A549 (cell line): ENCODE data around the gene C20orf141. TPM values are rescaled to one million over a fixed set of nuclear protein-coding genes. Genes with fewer than 3 reads are reported as not detected.

Experiments
- ATAC-seq, 2 experiments: fragments of 200-7000 bp in 1 of 2; fragments of >200 bp in 1 of 2; cut with Nextera tagmentation in 1 of 2; cut with Tn5 transposase in 1 of 2; 3 replicates each; pipeline versions ENCODE4 v1.8.0 to v1.9.1; 2018 to 2020; ENCODE audit warnings: mild to moderate bottlenecking in 1 of 2, moderate library complexity in 1 of 2
- CTCF ChIA-PET: fragments of 300-600 bp; sonication (Branson Sonifier 250); formaldehyde crosslinking; extraction: SDS; loops from one replicate; lab custom pipeline; 2021; ENCODE audit warnings: antibody characterized with exemption, inconsistent platforms; lab: Yijun Ruan, JAX
- POLR2A ChIA-PET: fragments of 350-600 bp; formaldehyde crosslinking; extraction: SDS; loops from one replicate; lab custom pipeline; 2021; ENCODE audit warnings: antibody characterized with exemption, inconsistent platforms; lab: Yijun Ruan, JAX
- DNase-seq, 2 experiments: peaks; one replicate each; pipeline versions ENCODE4 v3.0.0 to v3.0.0-alpha.2; 2011 to 2016; ENCODE audit warnings: low read depth in 1 of 2, low spot score in 1 of 2
- FAIRE-seq: peaks from 2 replicates; lab custom pipeline; 2011; peaks lifted over from hg19 to GRCh38; lab: Jason Lieb, UNC
- H3K27ac ChIP-seq, 2 experiments: fragments of >200 bp; sonication (Bioruptor Twin); formaldehyde crosslinking; 3 replicates each; pipeline ENCODE4 v1.5.1; 2016 to 2017
- H3K4me1 ChIP-seq: fragments of >200 bp; sonication (Bioruptor Twin); formaldehyde crosslinking; 3 replicates; pipeline ENCODE4 v1.6.1; 2016
- H3K4me2 ChIP-seq: fragments of >200 bp; sonication (Bioruptor Twin); formaldehyde crosslinking; 3 replicates; pipeline ENCODE4 v1.6.1; 2016
- H3K4me3 ChIP-seq: fragments of >200 bp; sonication (Bioruptor Twin); formaldehyde crosslinking; 3 replicates; pipeline ENCODE4 v1.5.1; 2016
- H3K9me3 ChIP-seq: fragments of >200 bp; sonication (Bioruptor Twin); formaldehyde crosslinking; 3 replicates; pipeline ENCODE4 v1.6.1; 2016
- ATOH8 ChIP-seq: fragments of 250-450 bp; sonication (Bioruptor Pico); IDR thresholded peaks from 2 replicates; pipeline ENCODE4 v1.5.0; 2020; ENCODE audit warnings: low read depth, mild to moderate bottlenecking, moderate library complexity
- BCL3 ChIP-seq: fragments of >200 bp; sonication (Bioruptor Twin); formaldehyde crosslinking; IDR thresholded peaks from 3 replicates; pipeline ENCODE4 v1.6.1; 2016
- BHLHE40 ChIP-seq: IDR thresholded peaks from 2 replicates; pipeline ENCODE4 v1.6.1; 2012; ENCODE audit warnings: low read depth, low read length, inconsistent platforms
- CBX2 ChIP-seq: fragments of 200-600 bp; sonication (generic); IDR thresholded peaks from 2 replicates; pipeline ENCODE4 v1.6.1; 2016; ENCODE audit warnings: low read depth, mild to moderate bottlenecking, borderline replicate concordance
- CBX8 ChIP-seq: fragments of 200-600 bp; sonication (generic); IDR thresholded peaks from 2 replicates; pipeline ENCODE4 v1.6.1; 2016
- E2F6 ChIP-seq: IDR thresholded peaks from 2 replicates; pipeline ENCODE4 v1.6.1; 2012; ENCODE audit warnings: low read depth, borderline replicate concordance
- EP300 ChIP-seq, 2 experiments: fragments of >200 bp; sonication (Bioruptor Twin); formaldehyde crosslinking; IDR thresholded peaks; 2 replicates in 1 of 2; 3 replicates in 1 of 2; pipeline ENCODE4 v1.6.1; 2016 to 2017
- HOXA7 ChIP-seq: fragments of 250-450 bp; sonication (Bioruptor Pico); IDR thresholded peaks from 2 replicates; pipeline ENCODE4 v1.5.0; 2020; ENCODE audit warnings: mild to moderate bottlenecking, moderate library complexity
- HOXB13 ChIP-seq: fragments of 250-450 bp; sonication (Bioruptor Pico); IDR thresholded peaks from 2 replicates; pipeline ENCODE4 v1.5.0; 2020; ENCODE audit warnings: low read depth, mild to moderate bottlenecking, moderate library complexity
- KDM5A ChIP-seq: fragments of 200-600 bp; sonication (generic); IDR thresholded peaks from 2 replicates; pipeline ENCODE4 v1.6.1; 2016; ENCODE audit warnings: antibody characterized with exemption, mild to moderate bottlenecking
- MYC ChIP-seq: IDR thresholded peaks from 2 replicates; pipeline ENCODE4 v1.6.1; 2012; ENCODE audit warnings: mild to moderate bottlenecking, inconsistent platforms, low read length, improper control_type of control experiment, borderline replicate concordance
- NFE2L2 ChIP-seq: fragments of 150-350 bp; conservative IDR thresholded peaks from 2 replicates; pipeline ENCODE4 v1.6.1; 2014; ENCODE audit warnings: low read length
- POLR2A ChIP-seq: IDR thresholded peaks from 2 replicates; pipeline ENCODE4 v1.6.1; 2012; ENCODE audit warnings: mild to moderate bottlenecking, low read length
- POLR2AphosphoS2 ChIP-seq: conservative IDR thresholded peaks from 2 replicates; pipeline ENCODE4 v1.6.1; 2012; ENCODE audit warnings: low read length, improper control_type of control experiment, inconsistent platforms
- RAD21 ChIP-seq, 2 experiments: fragments of >200 bp in 1 of 2; sonication (Bioruptor Twin) in 1 of 2; formaldehyde crosslinking in 1 of 2; IDR thresholded peaks in 1 of 2; conservative IDR thresholded peaks in 1 of 2; 2 replicates in 1 of 2; 3 replicates in 1 of 2; pipeline ENCODE4 v1.6.1; 2012 to 2018; ENCODE audit warnings: inconsistent platforms in 1 of 2
- RARB ChIP-seq: fragments of 250-450 bp; sonication (Bioruptor Pico); IDR thresholded peaks from 2 replicates; pipeline ENCODE4 v1.8.0; 2021; ENCODE audit warnings: mild to moderate bottlenecking, moderate library complexity
- REST ChIP-seq: fragments of 200-600 bp; sonication (generic); IDR thresholded peaks from 2 replicates; pipeline ENCODE4 v1.6.1; 2016; ENCODE audit warnings: antibody characterized with exemption, mild to moderate bottlenecking, moderate library complexity
- RNF2 ChIP-seq: fragments of 200-600 bp; sonication (generic); IDR thresholded peaks from 2 replicates; pipeline ENCODE4 v1.6.1; 2016; ENCODE audit warnings: low read depth, mild to moderate bottlenecking, antibody characterized with exemption, moderate library complexity, borderline replicate concordance
- ZFP36 ChIP-seq: fragments of 450-650 bp; IDR thresholded peaks from 2 replicates; pipeline ENCODE4 v1.6.1; 2014; ENCODE audit warnings: borderline replicate concordance; ENCODE audit not compliant: partially characterized antibody
- WGBS: methylation state at CpG from one replicate; pipeline ENCODE4 v1.1.6; 2017; ENCODE audit errors: missing lambda C conversion rate; 5-methylcytosine and 5-hydroxymethylcytosine counted together
- polyA plus RNA-seq, 4 experiments: library from polyadenylated mRNA; depleted of rRNA in 3 of 4; stranded (reverse); fragments of >200 nt; fragmentation: RNase III in 1 of 4; extraction: RNeasy Plus Mini Kit Qiagen cat#74134 plus additional on column Dnase treatment in 1 of 4; gene quantifications; 2 replicates in 3 of 4; 3 replicates in 1 of 4; pipeline ENCODE4 v1.2.3, GENCODE V29; 2011 to 2017

C20orf141 gene
- polyA plus RNA-seq, 2 of the 4 experiments (the other 2 are of a cell fraction) = 0.16 to 0.56 TPM

- TF ChIP-seq REST (no peak), BHLHE40 (no peak), POLR2AphosphoS2 (no peak), MYC (peak; percentile 76; the same call in 1 of the 2 replicates), HOXB13 (peak; percentile 81; the same call in 1 of the 2 replicates), ATOH8 (CRISPR knock-in tag) (peak; percentile 57), CBX2 (no peak), BCL3 (peak; percentile 73; the same call in 2 of the 3 replicates), RAD21 (conservative IDR thresholded peaks at IDR 0.05 in 1 of 2, IDR thresholded peaks at IDR 0.05 in 1 of 2) (0 out of 5 replicates have a peak, but pooled peaks of 1 of the 2 experiments have one; percentile 8), RNF2 (peak; percentile 78; the same call in 1 of the 2 replicates), E2F6 (peak; percentile 98)
Observed at GRCh38 chr20:2840138-2840966, 25.6 kb downstream of the C20orf141 start, which contains the start of the genes PCED1A and VPS16 (continued).

- POLR2A ChIA-PET = interaction anchor here (0.9 to 1.4 kb wide), 4 partner anchors 10 to 88 kb away, joined by 3 to 4 read pairs (median 3); partner anchors contain the start of gene PTPRA
- WGBS = 14% methylated on average over 21 of the region's 33 CpGs
Observed at GRCh38 chr20:2840967-2841531, 26.3 kb downstream of the C20orf141 start.

GRCh38 chr20:2845607-2846006, 30.8 kb downstream of the C20orf141 start:
- H3K4me2 ChIP-seq = no peak overlapping the region
- peaks cover 7% of the 10 kb centered on the region; the same call in 1 of the 3 replicates for H3K4me1 ChIP-seq
- POLR2A ChIA-PET = no interaction called here
- CTCF ChIA-PET = no interaction called here
- ATAC-seq (no peak), DNase-seq (no peak), FAIRE-seq (peak; percentile 63)
- TF ChIP-seq KDM5A (no peak), RARB (CRISPR knock-in tag) (no peak), EP300 (IDR thresholded peaks at IDR 0.05) (no peak), BHLHE40 (no peak), NFE2L2 (no peak), CBX8 (no peak)
- 75% methylated on average over 2 of the region's 2 CpGs for WGBS
- H3K4me3 ChIP-seq = no peak overlapping the region
- H3K9me3 ChIP-seq = no peaks in the 10 kb centered on the region
- no peak overlapping the region for H3K27ac ChIP-seq

More at GRCh38 chr20:2840967-2841531, 26.3 kb downstream of the C20orf141 start:
- H3K27ac ChIP-seq = peak overlapping the region; percentile 84 to 95
- CTCF ChIA-PET = interaction anchor here (1.0 to 4.9 kb wide), 3 partner anchors 10 to 166 kb away, joined by 3 to 33 read pairs (median 5); no protein-coding TSS in a partner anchor
- peaks cover 17% of the 10 kb centered on the region for H3K4me1 ChIP-seq
- peak; percentile 69 to 84 for ATAC-seq
- peak; percentile 59 to 80 for DNase-seq
- H3K9me3 ChIP-seq = no peaks in the 10 kb centered on the region
- H3K4me2 ChIP-seq = peak overlapping the region; percentile 88
- H3K4me3 ChIP-seq = peak overlapping the region; percentile 92
- FAIRE-seq = peak; percentile 28
- TF ChIP-seq HOXA7 (CRISPR knock-in tag) (no peak), POLR2A (peak; percentile 22; the same call in 1 of the 2 replicates), ZFP36 (no peak), RNF2 (no peak)
